ENCODE measurements around the gene CMTM3. TPM values are rescaled to one million over a fixed set of nuclear protein-coding genes. Genes with fewer than 3 reads are reported as not detected.
A peak's percentile ranks its signal among the peaks of the same experiment; 100 is the strongest.

CMTM3 gene
- polyA plus RNA-seq, 1 of the 3 experiments (the other 2 are of a cell fraction) = 69.4 TPM

GRCh38 chr16:66660422-66661209 lies 56.1 kb downstream of the CMTM3 start (continued):
- TF ChIP-seq POLR2AphosphoS5 (IDR thresholded peaks at IDR 0.05; ENCODE audit: low read depth, low read length) (peak; percentile 12; the same call in 1 of the 2 replicates), CHD2 (IDR thresholded peaks at IDR 0.05; ENCODE audit: low read length, partially characterized antibody) (peak; percentile 16), RXRA (IDR thresholded peaks at IDR 0.05; ENCODE audit: borderline replicate concordance, low read depth) (no peak), FOXJ3 (CRISPR knock-in tag; IDR thresholded peaks at IDR 0.05) (no peak; the same call in 1 of the 2 replicates), USF2 (IDR thresholded peaks at IDR 0.05; ENCODE audit: borderline replicate concordance, low read depth, low read length) (no peak), REST (IDR thresholded peaks at IDR 0.05; ENCODE audit: low read depth, low read length) (no peak), GATA2 (CRISPR knock-in tag; IDR thresholded peaks at IDR 0.05) (peak; percentile 60)

- H2AFZ ChIP-seq (ENCODE audit: low read depth) = no peak overlapping the region
- peaks cover 65% of the 10 kb centered on the region; the same call in 1 of the 2 replicates for H3K79me2 ChIP-seq (ENCODE audit: insufficient read depth)
- H3K9me3 ChIP-seq = no peaks in the 10 kb centered on the region
- H3K4me3 ChIP-seq (ENCODE audit: low read depth in 2 of 2, low read length in 1 of 2) = peak overlapping the region in 1 of 2 experiments; percentile 8; a peak in 2 of 4 replicates
- H3K9ac ChIP-seq = peak overlapping the region; percentile 54
- peak; percentile 37 for DNase-seq
- H3K27ac ChIP-seq (ENCODE audit: low read depth in 2 of 2, low read length in 1 of 2) = peak overlapping the region; percentile 88 to 89
- 40% methylated on average over 4 of the region's 4 CpGs for WGBS (ENCODE audit: low lambda C conversion rate)
- H3K4me2 ChIP-seq = peak overlapping the region; percentile 54
- no peaks in the 10 kb centered on the region for H4K20me1 ChIP-seq (ENCODE audit: insufficient read depth)
- no peak for TF ChIP-seq RCOR1 (IDR thresholded peaks at IDR 0.05; ENCODE audit: low read length)
- no peak for TF ChIP-seq SMC3 (IDR thresholded peaks at IDR 0.05; ENCODE audit: low read depth, low read length)
- no peak for TF ChIP-seq RAD21 (IDR thresholded peaks at IDR 0.05; ENCODE audit: low read length)
- TF ChIP-seq RXRA (IDR thresholded peaks at IDR 0.05; ENCODE audit: borderline replicate concordance, low read depth) = no peak
- TF ChIP-seq USF1 (IDR thresholded peaks at IDR 0.05; ENCODE audit: borderline replicate concordance, low read depth) = no peak
- peak; percentile 3 for TF ChIP-seq GATA2 (CRISPR knock-in tag; IDR thresholded peaks at IDR 0.05)
- H3F3A ChIP-seq (replicated peaks; ENCODE audit: insufficient read depth) = peaks cover 34% of the 10 kb centered on the region
- ChIA-PET POLR2A (interaction anchor here (1.1 to 1.5 kb wide), 3 partner anchors 10 to 56 kb away, joined by 3 to 7 read pairs (median 5); no protein-coding TSS in a partner anchor), CTCF (interaction anchor here (0.8 to 4.6 kb wide), 22 partner anchors 8 to 212 kb away, joined by 3 to 59 read pairs (median 6); partner anchors contain the start of genes CMTM3, CMTM4, DYNC1LI2 and NAE1)
- H3K9me2 ChIP-seq = no peaks in the 10 kb centered on the region
- H3K4me1 ChIP-seq (ENCODE audit: control insufficient read depth in 1 of 2, insufficient read depth in 2 of 2, low read depth in 1 of 2, low read length in 1 of 2) = peaks cover 20 to 26% of the 10 kb centered on the region in 2 experiments
- no peaks in the 10 kb centered on the region for H3K36me3 ChIP-seq (replicated peaks in 1 of 2; ENCODE audit: control insufficient read depth in 1 of 2, insufficient read depth in 2 of 2, low read length in 1 of 2)
- H3K27me3 ChIP-seq (ENCODE audit: insufficient read depth) = no peaks in the 10 kb centered on the region
Measured at GRCh38 chr16:66661210-66661560, 56.7 kb downstream of the CMTM3 start.

Data from SK-N-SH (cell line).